HG02981 (cell line): Measurements from ENCODE around the gene GNPDA1.

ENCODE experiments used
- ATAC-seq: cut with Tn5 transposase; IDR thresholded peaks from one replicate; pipeline ENCODE4 v1.9.1; 2021; ENCODE audit warnings: mild to moderate bottlenecking, moderate library complexity; ENCODE audit not compliant: unreplicated experiment

Gene GNPDA1

DNA sequence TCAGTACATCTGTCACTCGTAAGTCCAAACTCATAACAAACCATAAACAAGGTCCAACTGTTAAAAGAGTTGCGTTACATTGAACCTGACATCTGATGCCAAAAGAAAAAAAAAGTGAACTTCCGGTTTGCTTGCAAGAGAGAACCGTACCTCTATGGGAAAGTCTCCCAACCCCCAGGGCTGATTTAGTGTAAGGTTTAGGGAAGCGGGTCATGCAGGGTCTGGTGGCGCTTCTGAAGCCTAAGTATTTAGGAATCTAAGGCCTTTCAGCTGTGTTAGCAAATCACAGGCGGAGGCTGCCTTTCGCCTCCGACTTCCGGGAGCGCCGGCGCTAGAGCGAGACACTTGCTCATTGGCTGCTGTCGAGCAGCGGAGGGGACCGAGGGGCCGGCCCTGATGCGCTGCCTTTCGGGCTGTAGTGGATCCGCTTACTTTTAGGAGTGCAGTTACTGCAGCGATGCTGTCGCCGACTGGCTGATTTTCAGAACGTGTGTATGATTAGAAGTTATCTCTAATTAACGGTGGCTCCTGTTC, 12.0 kb upstream of the GNPDA1 start:
- ATAC-seq: peak; percentile 100

DNA sequence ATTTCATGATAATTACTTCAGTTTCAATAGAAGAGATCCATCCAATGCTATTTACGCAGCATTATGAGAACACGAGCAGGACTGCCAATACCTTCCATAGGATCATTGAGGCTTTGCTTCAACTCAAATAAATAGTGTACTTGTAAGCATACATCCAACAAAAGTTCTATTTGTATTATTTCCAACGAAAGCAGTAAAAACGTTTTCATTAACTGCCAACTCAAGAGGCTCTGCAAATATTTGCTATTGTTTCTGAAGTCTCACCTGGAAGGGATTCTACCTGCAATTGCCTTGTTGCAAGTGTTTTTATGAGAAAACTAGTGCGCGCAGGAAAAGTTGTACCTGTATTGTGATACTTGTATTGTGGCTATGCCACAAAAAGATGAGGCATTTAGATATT, 11.0 kb upstream of the GNPDA1 start:
- ATAC-seq: no peak

DNA sequence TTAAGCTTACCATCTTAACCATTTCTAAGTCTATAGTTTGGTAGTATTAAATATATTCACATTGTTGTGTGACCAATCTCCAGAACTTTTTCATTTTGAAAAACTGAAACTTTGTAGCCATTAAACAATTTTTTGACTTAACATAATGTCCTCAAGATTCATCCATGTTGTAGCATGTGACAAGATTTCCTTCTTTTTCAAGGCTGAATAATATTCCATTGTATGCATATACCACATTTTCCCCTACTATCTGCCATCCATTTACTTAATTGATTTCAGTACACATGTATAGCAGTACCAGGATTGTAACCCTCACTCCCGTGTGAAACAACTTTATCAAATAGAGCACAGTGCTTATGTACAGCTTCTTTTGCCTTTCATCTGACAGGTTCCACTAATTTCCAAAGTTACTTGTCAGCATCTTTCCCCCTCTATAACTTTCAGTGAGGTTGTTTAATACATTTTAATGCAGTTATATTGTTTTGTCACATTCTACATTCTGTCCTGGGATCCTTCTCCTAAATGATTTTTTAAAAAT, 7.4 kb upstream of the GNPDA1 start:
- ATAC-seq: no peak

DNA sequence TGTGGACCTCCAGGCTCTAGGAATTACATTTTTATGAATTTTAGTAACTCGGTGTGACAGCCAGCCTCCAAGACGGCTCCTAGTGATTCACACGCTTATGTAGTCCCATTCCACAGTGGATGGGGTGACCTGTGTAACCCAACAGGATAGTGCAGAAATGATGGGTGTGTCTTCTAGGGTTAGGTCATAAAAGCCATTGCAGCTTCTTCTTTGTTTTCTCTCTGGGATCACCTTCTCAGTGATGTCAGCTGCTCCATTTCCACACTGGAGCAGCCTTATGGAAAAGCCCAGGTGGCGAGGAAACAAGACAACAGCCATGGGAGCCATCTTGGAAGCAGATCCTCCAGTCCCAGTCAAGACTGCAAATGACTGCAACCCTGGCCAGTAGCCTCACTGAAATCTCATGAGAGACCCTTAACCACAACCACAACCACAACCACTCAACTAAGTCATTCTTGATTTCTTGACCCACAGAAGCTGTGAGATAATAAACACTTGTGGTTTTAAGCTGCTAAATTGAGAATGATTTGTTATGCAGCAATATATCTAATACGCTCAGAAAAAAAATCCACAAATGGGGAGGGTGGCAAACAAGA, 5.1 kb upstream of the GNPDA1 start:
- ATAC-seq: no peak

DNA sequence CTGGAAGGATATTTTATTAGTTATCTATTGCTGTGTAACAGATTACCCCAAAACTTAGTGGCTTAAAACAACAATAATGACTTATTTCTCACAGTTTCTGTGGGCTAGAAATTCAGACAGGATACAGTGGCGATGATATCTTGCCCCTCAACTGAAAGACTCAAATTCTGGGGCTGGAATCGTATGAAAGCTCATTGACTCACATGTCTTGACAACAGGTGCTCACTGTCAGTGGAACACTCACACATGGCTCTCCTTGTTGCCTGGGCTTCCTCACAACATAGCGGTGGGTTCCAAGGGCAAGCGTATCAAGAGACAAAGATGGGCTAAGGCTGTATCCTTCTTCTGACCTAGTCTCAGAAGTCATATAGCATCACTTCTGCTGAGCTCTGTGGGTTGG, 3.7 kb upstream of the GNPDA1 start:
- peak; percentile 47 for ATAC-seq

DNA sequence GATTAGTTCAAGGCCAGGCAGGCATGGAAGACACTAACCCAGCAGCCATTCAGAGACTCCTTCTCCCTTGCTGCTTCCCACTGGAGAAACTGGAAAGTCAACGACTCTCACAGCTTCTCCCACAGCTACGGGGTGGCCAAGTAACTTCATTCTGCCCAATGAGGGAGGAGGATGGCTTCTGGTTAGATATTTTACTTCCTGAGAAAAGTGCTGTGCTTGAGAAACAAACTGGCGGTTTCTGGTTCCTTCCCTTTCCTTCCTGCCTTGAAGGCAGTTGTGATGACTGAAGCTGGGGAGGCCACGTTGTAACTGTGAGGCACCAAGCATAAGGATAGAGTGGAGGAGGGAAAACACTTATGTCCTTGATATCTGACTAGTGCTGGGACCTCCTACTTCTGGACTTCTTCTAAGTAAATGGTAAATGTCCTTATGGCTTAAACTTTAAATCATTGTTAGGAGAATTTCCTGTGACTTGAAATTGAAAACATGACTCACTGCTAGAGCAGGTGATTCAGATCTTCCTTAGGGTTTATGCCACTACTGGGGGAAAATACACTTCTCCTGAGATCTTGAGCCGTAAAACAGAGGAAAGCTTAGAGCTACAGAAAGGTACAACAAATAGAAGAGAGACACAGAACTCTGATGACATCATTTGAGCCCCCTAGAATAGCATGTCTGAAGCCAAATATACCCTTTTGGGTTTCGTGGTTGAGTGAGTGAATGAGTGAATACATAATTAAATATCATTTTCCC, 3.1 kb upstream of the GNPDA1 start:
- ATAC-seq: peak; percentile 36

DNA sequence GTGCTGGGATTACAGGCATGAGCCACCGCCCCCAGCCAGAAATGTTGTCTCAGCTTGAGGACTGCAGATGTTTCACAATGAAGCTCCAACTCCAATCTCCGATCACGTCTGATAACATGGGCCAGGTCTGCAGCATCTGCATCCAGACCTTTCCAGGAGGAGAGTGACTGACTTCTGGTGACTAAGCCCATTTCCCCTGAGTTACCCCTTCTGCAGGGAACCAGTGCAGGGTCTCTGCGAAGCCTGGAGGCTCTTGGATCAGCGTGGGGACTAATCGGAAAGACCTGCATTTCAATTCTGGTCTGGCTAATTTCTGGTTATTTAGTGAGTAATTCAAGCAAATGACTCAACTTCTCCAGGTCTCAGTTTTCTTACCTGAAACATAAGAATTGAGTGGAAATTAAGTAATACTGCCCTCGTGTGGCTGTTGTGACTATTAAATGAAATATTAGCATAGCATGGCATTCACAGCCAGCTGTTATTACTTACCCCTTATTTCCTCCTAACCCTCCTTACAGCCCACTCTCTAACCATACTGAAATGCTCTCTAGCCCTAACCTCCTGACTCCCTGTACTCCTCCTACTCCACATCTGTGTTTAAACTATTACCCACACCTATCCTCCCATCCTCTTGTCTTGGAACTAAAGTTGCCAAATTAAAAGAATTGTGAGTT, 2.2 kb upstream of the GNPDA1 start:
- ATAC-seq: peak; percentile 23

DNA sequence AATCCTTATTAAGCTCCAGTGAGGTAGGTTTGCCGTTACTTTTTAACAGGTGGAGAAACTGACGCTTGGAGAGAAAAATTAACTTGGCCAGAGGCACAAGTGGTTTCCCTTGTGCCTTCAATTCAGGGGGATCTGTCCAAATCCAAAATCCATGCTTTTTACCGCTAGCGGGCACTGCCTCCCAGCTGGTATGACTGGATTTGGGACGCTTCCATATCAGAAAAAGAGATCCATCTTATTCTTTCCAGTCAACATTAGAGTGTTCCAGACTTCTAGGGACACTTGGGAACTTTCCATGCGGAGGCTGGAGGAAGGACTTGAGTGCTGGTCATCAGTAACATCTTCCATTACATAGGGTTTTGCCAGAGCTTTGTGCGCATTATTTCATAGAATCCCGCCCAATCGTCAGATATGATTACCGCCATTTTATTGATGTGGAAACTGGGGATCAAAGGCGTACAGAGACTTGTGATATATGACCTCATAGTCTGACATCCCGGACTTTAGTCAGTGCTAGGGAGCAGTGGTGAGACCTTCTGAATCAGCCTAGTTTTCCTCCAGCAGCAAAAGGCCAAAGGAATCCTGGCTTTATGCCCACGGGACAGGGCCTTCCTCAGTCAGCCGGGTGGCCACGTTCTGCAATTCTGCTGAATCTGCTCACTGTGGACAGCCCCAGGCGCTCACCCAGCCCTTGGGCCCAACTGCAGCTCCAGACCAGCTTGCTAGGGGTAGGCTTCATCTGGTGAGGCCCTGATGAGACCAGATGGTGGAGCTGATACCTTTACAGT, 1.1 kb upstream of the GNPDA1 start:
- no peak for ATAC-seq

DNA sequence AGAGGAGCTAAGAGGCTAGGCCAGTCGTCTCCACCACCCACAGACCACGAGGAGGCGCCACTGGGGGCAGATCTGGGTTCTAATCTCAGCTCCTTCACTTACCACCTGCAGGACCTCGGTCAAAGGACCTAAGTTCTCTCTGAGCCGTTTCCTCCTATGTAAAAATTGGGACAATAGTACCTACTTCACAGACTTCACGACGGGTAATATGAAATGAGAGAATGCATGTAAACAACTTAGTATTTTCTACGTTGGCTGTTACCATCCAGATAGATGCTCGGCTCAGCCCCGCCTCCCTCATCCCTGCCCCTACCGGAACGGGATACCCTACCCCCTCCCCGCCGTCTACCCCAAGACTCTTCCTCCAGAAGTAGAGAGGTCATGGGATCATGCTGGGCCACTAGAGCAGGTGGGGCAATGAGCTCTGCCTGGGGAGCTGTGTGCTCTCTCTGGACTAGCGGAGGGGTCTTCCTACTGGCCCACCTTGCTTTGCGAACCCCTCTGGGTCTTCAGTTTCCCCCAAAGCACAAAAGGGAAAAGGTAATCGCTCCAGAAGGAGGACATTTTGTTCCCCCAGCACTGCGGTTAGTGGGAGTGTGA, 541 bp downstream of the GNPDA1 start:
- ATAC-seq: no peak

DNA sequence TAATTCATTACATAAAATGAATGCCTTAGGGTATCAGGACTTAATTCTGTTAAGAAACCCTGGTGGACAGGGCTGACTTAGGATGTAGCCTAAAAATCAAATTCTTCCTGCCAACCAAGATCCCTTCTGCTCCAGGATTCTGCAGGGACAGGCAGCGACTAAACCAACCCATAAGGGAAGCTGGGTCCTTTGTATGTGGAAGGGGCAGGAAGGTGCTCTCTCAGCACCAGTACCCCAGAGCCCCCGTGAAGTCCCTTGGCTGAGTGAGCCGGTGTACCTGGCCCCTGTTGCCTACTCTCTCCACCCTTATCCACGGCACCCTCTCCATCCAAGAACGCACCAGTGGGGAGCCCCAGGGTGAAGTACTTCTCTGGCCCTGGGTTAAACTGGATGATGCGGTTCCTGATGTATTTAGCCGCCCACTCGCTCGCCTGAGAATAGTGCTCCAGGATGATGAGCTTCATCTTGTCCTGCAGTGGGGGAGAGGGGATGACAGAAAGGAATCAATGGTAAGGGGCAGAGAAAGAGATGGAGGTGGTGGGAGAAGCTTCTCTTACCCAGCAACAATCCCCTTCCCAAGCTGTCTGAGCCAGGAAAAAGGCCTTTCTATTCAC, 1.1 kb downstream of the GNPDA1 start:
- no peak for ATAC-seq

DNA sequence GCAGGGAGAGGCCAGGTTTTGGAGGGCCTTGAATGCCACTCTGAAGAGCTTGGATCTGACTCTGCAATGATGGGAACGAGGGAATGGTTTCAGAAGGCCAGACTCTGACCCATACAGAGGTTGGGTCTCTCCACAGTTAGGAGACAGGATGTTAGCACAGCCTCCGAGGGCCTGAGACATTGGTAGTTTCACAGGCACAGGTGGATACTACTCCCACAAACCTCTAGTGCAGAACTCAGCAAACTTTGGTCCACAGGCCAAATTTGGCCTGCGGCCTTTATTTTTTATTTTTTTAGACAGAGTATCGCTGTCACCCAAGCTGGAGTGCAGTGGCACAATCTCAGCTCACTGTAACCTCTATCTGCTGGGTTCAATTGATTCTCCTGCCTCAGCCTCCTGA, 2.9 kb downstream of the GNPDA1 start:
- ATAC-seq: no peak

DNA sequence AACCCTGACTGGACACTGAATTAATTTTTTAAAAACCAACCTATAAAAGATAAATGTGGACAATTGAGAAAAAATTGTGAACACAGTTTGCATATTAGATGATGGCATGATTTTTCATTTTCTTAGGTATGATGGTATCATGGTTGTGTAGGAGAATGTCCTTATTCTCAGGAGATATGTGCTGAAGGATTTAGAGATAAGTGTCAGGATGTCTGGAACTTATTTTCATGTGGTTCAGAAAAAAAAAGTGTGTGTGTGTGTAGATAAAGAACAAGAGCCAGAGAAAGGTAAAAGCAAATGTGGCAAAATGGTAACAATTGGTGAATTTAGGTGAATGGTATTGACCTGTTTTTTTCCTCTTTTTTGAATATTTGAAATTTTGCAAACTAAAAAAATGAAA, 4.0 kb downstream of the GNPDA1 start:
- no peak for ATAC-seq

DNA sequence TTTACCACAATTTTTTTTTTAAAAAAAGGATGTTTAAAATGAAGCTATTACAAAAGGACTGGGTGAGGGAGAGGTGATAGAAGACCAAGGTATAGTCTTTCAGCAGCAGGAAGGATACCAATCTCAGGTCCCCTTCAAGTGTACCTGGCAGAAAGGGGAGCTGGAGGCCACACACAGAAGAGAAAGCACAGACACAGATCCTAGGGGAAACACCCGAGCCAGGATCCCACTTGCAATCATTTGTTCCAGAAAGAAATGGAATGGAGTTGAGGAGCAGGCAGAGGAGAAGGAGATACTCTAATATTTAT, 5.6 kb downstream of the GNPDA1 start:
- ATAC-seq: peak; percentile 17

DNA sequence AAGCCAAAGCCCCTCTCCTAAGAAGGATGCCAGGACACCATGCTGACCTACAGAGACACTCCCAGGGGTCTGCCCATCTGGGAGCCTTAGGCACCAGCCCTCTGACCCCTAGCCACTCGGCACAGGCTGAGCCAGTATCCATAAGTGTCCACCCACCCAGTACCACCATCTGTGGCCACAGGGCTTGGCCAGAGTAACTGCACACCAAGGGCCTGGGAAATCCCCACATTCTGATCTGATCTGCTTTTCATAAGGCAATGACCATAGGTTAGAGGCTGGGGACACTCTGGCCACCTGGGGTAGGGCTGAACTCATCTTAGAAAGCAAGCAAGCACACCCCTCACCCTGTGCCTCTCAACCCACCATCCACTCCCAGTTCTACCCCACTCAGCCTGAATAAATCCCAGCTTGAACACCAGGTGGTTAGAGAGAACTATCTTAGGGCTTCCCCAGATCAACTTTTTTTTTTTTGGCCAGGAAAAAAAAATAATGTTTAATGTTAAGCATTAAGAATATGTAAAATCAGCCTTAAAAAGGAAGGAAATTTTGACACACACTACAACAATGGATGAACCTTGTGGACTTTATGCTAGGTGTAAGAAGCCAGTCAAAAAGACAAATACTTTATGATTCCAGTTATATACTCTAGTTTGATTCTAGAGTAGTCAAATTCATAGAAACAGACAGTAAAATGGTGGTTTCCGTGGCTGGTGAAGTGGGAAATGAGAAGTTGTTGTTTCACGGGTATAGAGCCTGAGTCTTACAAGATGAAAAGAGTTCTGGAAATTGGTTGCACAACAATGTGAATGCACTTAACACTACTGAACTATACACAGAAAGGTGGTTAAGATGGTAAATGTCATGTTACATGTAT, 6.2 kb downstream of the GNPDA1 start:
- ATAC-seq: peak; percentile 40

DNA sequence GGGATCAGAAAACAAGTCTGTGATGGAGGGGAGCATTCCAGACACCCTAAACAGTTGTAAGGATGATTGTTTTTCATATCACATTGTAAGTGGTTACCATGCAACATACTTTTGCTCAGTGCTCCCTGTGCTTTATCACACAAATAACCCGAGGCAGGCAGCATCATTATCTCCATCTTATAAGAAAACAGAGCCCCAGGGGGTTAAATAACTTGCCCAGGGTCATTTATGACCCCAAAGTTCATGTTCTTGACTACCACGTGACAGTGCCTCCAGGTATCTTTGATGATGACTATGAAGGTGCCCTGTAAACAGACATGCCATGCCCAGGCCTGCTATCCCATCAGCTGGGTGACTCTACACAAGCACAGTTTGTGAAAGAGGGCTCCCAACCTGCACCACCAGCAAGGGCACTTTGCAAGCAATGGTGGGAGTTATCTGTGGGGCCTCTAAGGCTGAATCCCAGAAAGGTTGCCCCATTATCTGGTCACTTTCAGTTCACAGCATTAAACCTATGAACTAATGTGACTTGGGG, 9.5 kb downstream of the GNPDA1 start:
- no peak for ATAC-seq

DNA sequence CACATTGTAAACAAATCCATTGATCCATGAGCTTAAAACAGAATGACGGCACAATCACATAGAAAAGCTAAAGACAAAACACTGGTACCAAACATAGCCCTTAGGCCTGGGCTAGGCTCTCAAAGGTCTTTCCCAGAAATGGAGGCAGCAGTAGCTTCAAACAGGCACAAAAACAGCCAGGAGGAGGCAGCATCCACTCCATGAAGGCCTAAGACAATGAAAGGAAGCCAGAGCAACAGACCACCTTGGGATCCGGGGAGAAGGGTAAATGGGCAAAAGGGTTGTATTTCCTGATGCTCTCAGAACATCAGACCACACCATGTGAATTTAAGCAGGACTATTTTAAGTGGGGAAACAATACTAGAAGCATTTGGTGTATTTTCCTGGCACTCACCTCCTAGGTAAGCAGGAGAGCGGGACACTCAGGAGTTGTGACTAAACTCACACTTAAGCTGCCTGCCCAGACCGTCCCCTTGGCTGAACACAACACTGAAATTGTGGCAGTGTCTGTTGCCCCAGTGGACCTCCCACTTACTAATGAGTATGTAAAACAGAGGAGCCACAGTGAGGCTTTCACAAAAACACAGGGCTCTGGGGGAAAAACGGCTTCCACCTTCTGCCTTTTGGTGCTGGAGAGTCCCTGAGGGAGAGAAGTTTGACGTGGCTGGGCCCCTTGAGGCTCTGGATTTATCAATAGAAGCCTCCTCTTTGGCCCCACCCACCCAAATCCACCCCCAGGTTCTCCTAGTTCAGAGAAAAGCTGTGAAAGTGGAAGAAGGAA, 11.9 kb downstream of the GNPDA1 start:
- ATAC-seq: no peak

DNA sequence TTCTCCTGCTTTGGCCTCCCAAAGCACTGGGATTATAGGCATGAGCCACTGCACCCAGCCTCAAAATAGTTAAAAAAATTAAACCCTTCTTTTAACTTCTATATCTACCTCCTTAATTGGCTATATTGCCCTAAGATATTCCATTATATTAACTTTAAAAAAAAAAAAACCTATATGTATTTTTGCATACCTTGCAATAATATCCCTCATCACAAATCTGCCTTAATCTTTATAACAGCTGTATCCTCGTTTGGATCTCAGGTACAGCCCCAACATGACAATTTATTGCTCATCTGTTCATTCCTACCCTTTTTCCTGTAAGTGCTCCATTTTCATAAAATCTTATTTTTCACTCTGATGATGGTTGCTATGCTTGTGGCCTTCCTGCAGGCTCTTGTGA, 12.7 kb downstream of the GNPDA1 start:
- no peak for ATAC-seq

DNA sequence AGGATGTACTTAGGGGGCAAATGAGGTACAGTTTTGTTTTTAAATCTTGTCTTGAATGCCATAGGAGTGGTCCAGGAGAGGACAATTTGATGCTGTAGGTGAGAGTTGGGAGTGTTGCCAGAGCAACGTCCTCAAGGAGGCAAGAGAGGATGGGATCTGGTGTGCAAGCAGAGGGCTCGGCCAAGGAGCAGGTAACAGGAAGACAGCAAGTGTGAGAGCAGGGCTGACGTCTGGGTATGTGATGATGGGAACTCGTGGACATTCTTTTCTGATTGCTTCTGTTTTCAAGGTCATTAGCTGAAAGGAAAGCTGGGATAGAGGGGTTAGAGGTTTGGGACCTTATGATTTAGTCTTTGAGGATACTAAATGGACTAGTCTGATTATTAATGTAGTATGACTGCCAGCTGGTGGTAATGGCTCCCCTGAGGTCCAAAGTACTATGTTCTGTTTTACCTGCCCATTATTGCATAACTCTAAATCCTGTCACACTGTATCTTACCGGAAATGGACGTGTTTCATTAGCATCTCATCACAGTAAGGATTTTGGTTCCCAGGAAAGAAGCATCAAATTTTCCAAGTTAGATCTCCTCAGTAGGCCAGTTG, 15.4 kb downstream of the GNPDA1 start:
- ATAC-seq: no peak
